ENCODE measurements around the gene MBP. TPM values are rescaled to one million over a fixed set of nuclear protein-coding genes. Genes with fewer than 3 reads are reported as not detected.
A peak's percentile ranks its signal among the peaks of the same experiment; 100 is the strongest.
"Not testable (repeated sequence)": the region's sequence is repeated elsewhere in the genome, so short reads cannot be mapped to it uniquely, and the experiment has no call there.

The MBP gene
- total RNA-seq, 1 experiment from 2014 or later: 31.6 TPM

DNA sequence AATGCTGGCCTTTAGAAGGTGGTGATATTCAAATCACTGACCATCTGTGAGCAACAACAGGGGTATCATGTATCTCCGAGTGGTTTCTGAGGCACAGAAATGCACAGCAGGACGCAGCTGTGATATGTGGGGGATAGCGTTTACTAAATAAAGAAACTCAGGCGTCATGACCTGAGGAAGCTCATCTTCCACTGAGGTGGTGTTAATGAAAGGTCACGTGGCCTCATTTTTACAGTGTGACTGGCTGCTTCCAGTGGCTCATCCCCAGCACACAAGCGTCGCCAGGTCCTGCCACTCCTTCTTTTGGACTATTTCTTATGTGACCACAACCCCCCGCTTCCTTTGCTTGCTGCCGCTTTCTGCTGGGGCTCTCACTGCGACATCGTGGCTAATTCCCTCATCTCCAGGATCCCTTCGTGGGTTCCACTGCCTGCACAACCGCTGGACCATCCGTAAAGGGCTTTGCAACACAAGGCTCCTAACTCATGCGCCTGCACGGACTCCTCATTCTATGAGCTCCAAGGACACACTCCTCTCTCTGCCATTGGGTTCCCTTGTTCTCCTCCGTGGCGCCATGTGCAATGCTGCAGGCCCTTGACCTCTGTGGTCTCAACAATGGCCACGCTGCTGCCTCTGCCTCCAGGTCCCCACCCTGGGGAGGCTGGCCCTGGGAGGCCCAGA lies 109.3 kb downstream of the MBP start:
- H3K4me3 Mint-ChIP-seq (ENCODE audit: unreplicated experiment): no peak overlapping the region
- no peaks in the 10 kb centered on the region for H3K4me1 Mint-ChIP-seq (ENCODE audit: insufficient read depth, unreplicated experiment)
- CTCF ChIA-PET: interaction anchor here (0.6 to 1.2 kb wide), 4 partner anchors 23 to 477 kb away, joined by 3 to 5 read pairs (median 4); no protein-coding TSS in a partner anchor
- H3K9me3 Mint-ChIP-seq (ENCODE audit: unreplicated experiment): peaks cover 10% of the 10 kb centered on the region
- POLR2A ChIA-PET: interaction anchor here (0.6 kb wide), 1 partner anchor 186 kb away, joined by 3 read pairs; no protein-coding TSS in a partner anchor
- peaks cover 22% of the 10 kb centered on the region for H3K36me3 Mint-ChIP-seq (ENCODE audit: insufficient read depth, unreplicated experiment)
- no TSS peak for BruUV-seq (replicated peaks)
- DNase-seq (ENCODE audit: unreplicated experiment): no peak
- no peaks in the 10 kb centered on the region for H3K27me3 Mint-ChIP-seq (ENCODE audit: insufficient read depth, unreplicated experiment)
- TF ChIP-seq, protein P1, sequence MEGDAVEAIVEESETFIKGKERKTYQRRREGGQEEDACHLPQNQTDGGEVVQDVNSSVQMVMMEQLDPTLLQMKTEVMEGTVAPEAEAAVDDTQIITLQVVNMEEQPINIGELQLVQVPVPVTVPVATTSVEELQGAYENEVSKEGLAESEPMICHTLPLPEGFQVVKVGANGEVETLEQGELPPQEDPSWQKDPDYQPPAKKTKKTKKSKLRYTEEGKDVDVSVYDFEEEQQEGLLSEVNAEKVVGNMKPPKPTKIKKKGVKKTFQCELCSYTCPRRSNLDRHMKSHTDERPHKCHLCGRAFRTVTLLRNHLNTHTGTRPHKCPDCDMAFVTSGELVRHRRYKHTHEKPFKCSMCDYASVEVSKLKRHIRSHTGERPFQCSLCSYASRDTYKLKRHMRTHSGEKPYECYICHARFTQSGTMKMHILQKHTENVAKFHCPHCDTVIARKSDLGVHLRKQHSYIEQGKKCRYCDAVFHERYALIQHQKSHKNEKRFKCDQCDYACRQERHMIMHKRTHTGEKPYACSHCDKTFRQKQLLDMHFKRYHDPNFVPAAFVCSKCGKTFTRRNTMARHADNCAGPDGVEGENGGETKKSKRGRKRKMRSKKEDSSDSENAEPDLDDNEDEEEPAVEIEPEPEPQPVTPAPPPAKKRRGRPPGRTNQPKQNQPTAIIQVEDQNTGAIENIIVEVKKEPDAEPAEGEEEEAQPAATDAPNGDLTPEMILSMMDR (IDR thresholded peaks at IDR 0.05; ENCODE audit: unreplicated experiment): no peak
- H3K27ac Mint-ChIP-seq (ENCODE audit: low read depth, unreplicated experiment): no peak overlapping the region
- intact Hi-C loops (cut with micrococcal nuclease): no loop called here

DNA sequence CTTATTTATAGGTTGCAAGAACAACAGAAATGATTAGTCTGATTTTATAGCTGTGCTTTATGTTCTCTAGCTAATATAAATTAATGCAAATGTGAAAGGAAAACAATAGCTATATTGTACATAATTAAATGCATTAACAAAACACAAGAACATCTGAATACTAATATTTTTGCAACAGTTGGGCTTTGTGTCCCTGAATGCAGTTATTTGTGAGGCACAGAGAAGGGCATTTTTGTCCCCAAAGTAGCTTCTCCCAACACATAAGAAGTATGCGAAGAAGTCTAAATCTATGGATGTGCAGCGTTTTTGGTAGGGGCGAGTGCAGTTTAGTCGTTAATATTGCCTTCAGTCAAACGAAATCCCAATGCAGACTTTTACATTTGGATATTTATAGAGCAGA lies 110.0 kb downstream of the MBP start:
- H3K9me3 Mint-ChIP-seq (ENCODE audit: unreplicated experiment): peaks cover 14% of the 10 kb centered on the region
- H3K36me3 Mint-ChIP-seq (ENCODE audit: insufficient read depth, unreplicated experiment): peaks cover 25% of the 10 kb centered on the region
- no peak for DNase-seq (ENCODE audit: unreplicated experiment)
- no TSS peak for BruUV-seq (replicated peaks)
- H3K27ac Mint-ChIP-seq (ENCODE audit: low read depth, unreplicated experiment): no peak overlapping the region
- ChIA-PET CTCF (interaction anchor here (0.6 to 1.2 kb wide), 2 partner anchors 23 to 478 kb away, joined by 3 to 5 read pairs; no protein-coding TSS in a partner anchor), POLR2A (no interaction called here)
- intact Hi-C loops (cut with micrococcal nuclease): no loop called here
- H3K4me1 Mint-ChIP-seq (ENCODE audit: insufficient read depth, unreplicated experiment): no peaks in the 10 kb centered on the region
- H3K4me3 Mint-ChIP-seq (ENCODE audit: unreplicated experiment): no peak overlapping the region
- no peaks in the 10 kb centered on the region for H3K27me3 Mint-ChIP-seq (ENCODE audit: insufficient read depth, unreplicated experiment)
- TF ChIP-seq, protein P1 (IDR thresholded peaks at IDR 0.05; ENCODE audit: unreplicated experiment): no peak

DNA sequence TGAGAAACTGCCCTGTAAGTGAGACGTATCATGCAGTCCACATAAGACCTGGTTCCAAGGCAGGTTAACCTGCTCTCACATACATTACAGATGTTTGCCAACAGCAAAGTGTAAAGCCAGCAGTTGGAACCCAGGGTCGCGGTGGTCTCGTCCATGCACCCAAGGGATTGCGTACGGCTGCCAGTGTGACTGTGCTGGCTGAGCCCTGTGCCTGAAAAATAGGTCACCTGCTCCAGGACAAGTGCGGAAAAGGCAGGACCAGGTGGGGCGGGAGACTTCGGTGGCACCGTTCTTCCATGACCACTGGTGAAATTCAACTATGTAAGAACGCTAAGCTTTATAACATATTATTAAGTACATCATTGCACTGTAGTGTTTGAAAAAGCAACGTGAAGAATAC lies 110.5 kb downstream of the MBP start:
- Mint-ChIP-seq H3K4me1 (ENCODE audit: insufficient read depth, unreplicated experiment) (no peaks in the 10 kb centered on the region), H3K36me3 (ENCODE audit: insufficient read depth, unreplicated experiment) (peaks cover 25% of the 10 kb centered on the region), H3K4me3 (ENCODE audit: unreplicated experiment) (no peak overlapping the region), H3K27me3 (ENCODE audit: insufficient read depth, unreplicated experiment) (no peaks in the 10 kb centered on the region), H3K27ac (ENCODE audit: low read depth, unreplicated experiment) (peak overlapping the region; percentile 27), H3K9me3 (ENCODE audit: unreplicated experiment) (peaks cover 14% of the 10 kb centered on the region)
- DNase-seq (ENCODE audit: unreplicated experiment): no peak
- intact Hi-C loops (cut with micrococcal nuclease): no loop called here
- TF ChIP-seq, protein P1 (IDR thresholded peaks at IDR 0.05; ENCODE audit: unreplicated experiment): no peak
- no TSS peak for BruUV-seq (replicated peaks)
- ChIA-PET CTCF (interaction anchor here (0.6 to 1.2 kb wide), 2 partner anchors 22 to 478 kb away, joined by 3 to 5 read pairs; no protein-coding TSS in a partner anchor), POLR2A (no interaction called here)

DNA sequence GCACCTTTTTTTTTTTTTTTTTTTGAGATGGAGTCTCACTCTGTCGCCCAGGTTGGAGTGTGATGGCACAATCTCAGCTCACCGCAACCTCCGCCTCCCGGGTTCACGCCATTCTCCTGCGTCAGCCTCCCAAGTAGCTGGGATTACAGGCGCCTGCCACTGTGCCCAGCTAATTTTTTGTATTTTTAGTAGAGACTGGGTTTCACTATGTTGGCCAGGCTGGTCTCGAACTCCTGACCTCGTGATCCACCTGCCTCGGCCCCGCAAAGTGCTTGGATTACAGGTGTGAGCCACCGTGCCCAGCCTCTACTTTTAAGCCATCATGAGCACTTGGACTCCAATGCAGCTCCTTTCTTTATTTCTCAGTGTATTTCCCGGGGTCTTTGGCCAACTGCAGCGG lies 111.1 kb downstream of the MBP start:
- ChIA-PET CTCF (interaction anchor here (0.6 to 0.8 kb wide), 2 partner anchors 9 to 13 kb away, joined by 3 to 4 read pairs; no protein-coding TSS in a partner anchor), POLR2A (interaction anchor here (0.5 kb wide), 1 partner anchor 1069 kb away, joined by 3 read pairs; no protein-coding TSS in a partner anchor)

More for the DNA sequence above, 111.1 kb downstream of the MBP start:
- H3K27me3 Mint-ChIP-seq (ENCODE audit: insufficient read depth, unreplicated experiment); H3K4me3 Mint-ChIP-seq (ENCODE audit: unreplicated experiment); BruUV-seq (replicated peaks); H3K4me1 Mint-ChIP-seq (ENCODE audit: insufficient read depth, unreplicated experiment); DNase-seq (ENCODE audit: unreplicated experiment); intact Hi-C loops (cut with micrococcal nuclease): not testable (repeated sequence)
- peak overlapping the region; percentile 27 for H3K27ac Mint-ChIP-seq (ENCODE audit: low read depth, unreplicated experiment)
- H3K36me3 Mint-ChIP-seq (ENCODE audit: insufficient read depth, unreplicated experiment): peaks cover 25% of the 10 kb centered on the region
- peaks cover 14% of the 10 kb centered on the region for H3K9me3 Mint-ChIP-seq (ENCODE audit: unreplicated experiment)
